ENCODE results near the gene RXRG.

- no peak for TF ChIP-seq CTCF (IDR thresholded peaks at IDR 0.05)
- TF ChIP-seq EP300 (IDR thresholded peaks at IDR 0.05): no peak
- TF ChIP-seq POLR2A (IDR thresholded peaks at IDR 0.05): no peak
These were observed 68.7 kb downstream of the RXRG start for GRCh38 chr1:165376041-165376810.

All from suprapubic skin (tissue), 3 donors.